Stomach (tissue), 4 donors: ENCODE results near the gene ZSWIM3.

Experiments
- POLR2A ChIP-seq, 4 donors: fragments of 450-650 bp; IDR thresholded peaks; one replicate each; pipeline ENCODE4 v1.6.1; 2016; ENCODE audit warnings: antibody characterized with exemption in 4 of 4, control low read depth in 2 of 4, mild to moderate bottlenecking in 1 of 4, moderate library complexity in 1 of 4
- POLR2AphosphoS5 ChIP-seq, 3 donors: sonication (generic); formaldehyde crosslinking; IDR thresholded peaks; one replicate each; pipeline ENCODE4 v1.6.1; 2016; ENCODE audit warnings: antibody characterized with exemption in 3 of 3
- TF ChIP-seq, protein P1 (sequence below), 7 experiments: fragments of 450-650 bp in 4 of 7; fragments of 200-600 bp in 3 of 7; sonication (generic) in 3 of 7; IDR thresholded peaks; one replicate each; pipeline ENCODE4 v1.5.1; 2016 to 2019; ENCODE audit warnings: antibody characterized with exemption in 7 of 7, control low read depth in 2 of 7, mild to moderate bottlenecking in 1 of 7

DNA sequence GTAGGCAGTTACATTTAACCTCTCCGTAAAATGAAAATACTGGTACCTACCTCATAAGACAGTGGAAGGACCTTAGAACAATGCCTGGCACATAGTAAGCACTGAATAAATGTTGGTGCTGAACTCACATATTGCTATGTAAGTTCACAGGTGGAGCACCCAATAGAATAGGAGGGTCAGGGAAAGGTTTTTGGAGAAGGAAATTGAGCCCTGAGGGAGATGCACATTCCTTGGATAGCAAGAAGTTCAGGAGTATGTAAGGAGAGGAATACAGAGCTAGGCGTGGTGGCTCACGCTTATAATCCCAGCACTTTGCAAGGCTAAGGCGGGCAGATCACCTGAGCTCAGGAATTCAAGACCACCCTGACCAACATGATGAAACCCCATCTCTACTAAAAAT is 37.9 kb upstream of the ZSWIM3 start:
- TF ChIP-seq POLR2AphosphoS5 (IDR thresholded peaks at IDR 0.05) (no peak), POLR2A (IDR thresholded peaks at IDR 0.05) (no peak)
- TF ChIP-seq, protein P1, sequence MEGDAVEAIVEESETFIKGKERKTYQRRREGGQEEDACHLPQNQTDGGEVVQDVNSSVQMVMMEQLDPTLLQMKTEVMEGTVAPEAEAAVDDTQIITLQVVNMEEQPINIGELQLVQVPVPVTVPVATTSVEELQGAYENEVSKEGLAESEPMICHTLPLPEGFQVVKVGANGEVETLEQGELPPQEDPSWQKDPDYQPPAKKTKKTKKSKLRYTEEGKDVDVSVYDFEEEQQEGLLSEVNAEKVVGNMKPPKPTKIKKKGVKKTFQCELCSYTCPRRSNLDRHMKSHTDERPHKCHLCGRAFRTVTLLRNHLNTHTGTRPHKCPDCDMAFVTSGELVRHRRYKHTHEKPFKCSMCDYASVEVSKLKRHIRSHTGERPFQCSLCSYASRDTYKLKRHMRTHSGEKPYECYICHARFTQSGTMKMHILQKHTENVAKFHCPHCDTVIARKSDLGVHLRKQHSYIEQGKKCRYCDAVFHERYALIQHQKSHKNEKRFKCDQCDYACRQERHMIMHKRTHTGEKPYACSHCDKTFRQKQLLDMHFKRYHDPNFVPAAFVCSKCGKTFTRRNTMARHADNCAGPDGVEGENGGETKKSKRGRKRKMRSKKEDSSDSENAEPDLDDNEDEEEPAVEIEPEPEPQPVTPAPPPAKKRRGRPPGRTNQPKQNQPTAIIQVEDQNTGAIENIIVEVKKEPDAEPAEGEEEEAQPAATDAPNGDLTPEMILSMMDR (IDR thresholded peaks at IDR 0.05) = no peak
